ENCODE results near the gene TFDP1. TPM values are rescaled to one million over a fixed set of nuclear protein-coding genes. Genes with fewer than 3 reads are reported as not detected.

TFDP1 gene
- total and polyA plus RNA-seq, 10 donors, result 21.7 to 91.7 (median 51.7) TPM

GRCh38 chr13:113644800-113645199 is 60.2 kb downstream of the TFDP1 start:
- 92 to 100% (median 95%) methylated on average over 1 of the region's 1 CpG for WGBS, 5 donors
- no peak overlapping the region for H3K27ac ChIP-seq

GRCh38 chr13:113645329-113645728 is 60.8 kb downstream of the TFDP1 start:
- Histone ChIP-seq H3K36me3 (peaks cover 0 to 24% (median 8%) of the 10 kb centered on the region in 6 donors), H3K9me3 (no peaks in the 10 kb centered on the region), H3K4me3 (no peak overlapping the region), H3K4me1 (peaks cover 4 to 29% (median 13%) of the 10 kb centered on the region in 6 donors), H3K27ac (no peak overlapping the region), H3K27me3 (replicated peaks in 1 of 7) (no peaks in the 10 kb centered on the region)
- 93 to 97% (median 97%) methylated on average over 9 of the region's 9 CpGs for WGBS, 5 donors
- DNase-seq, result no peak
- TF ChIP-seq POLR2AphosphoS5 (IDR thresholded peaks at IDR 0.05) (no peak), POLR2A (IDR thresholded peaks at IDR 0.05) (no peak), CTCF (IDR thresholded peaks at IDR 0.05 in 8 of 11, conservative IDR thresholded peaks at IDR 0.05 in 3 of 11) (no peak)
- intact Hi-C loops (cut with DNase I; ENCODE audit: low total_unique reads), result no loop called here

More at GRCh38 chr13:113644800-113645199, 60.2 kb downstream of the TFDP1 start:
- Histone ChIP-seq H3K4me3 (no peak overlapping the region), H3K4me1 (peaks cover 4 to 28% (median 13%) of the 10 kb centered on the region in 6 donors), H3K27me3 (replicated peaks in 1 of 7) (no peaks in the 10 kb centered on the region), H3K36me3 (peaks cover 0 to 30% (median 13%) of the 10 kb centered on the region in 6 donors), H3K9me3 (no peaks in the 10 kb centered on the region)
- TF ChIP-seq POLR2A (IDR thresholded peaks at IDR 0.05) (no peak), CTCF (IDR thresholded peaks at IDR 0.05 in 8 of 11, conservative IDR thresholded peaks at IDR 0.05 in 3 of 11) (no peak), POLR2AphosphoS5 (IDR thresholded peaks at IDR 0.05) (no peak)
- intact Hi-C loops (cut with DNase I; ENCODE audit: low total_unique reads), result no loop called here
- no peak for DNase-seq

- no peak for TF ChIP-seq POLR2A (IDR thresholded peaks at IDR 0.05)
- no peak for TF ChIP-seq POLR2AphosphoS5 (IDR thresholded peaks at IDR 0.05)
- TF ChIP-seq CTCF (IDR thresholded peaks at IDR 0.05 in 8 of 11, conservative IDR thresholded peaks at IDR 0.05 in 3 of 11), result no peak
- WGBS, 5 donors, result 35 to 44% (median 40%) methylated on average over 11 of the region's 11 CpGs
- Histone ChIP-seq H3K27ac (peak overlapping the region in 1 of 8 donors; percentile 42), H3K4me1 (peaks cover 4 to 31% (median 13%) of the 10 kb centered on the region in 6 donors), H3K27me3 (replicated peaks in 1 of 7) (no peaks in the 10 kb centered on the region), H3K36me3 (peaks cover 0 to 14% (median under 1%) of the 10 kb centered on the region in 6 donors), H3K9me3 (no peaks in the 10 kb centered on the region), H3K4me3 (no peak overlapping the region)
- intact Hi-C loops (cut with DNase I; ENCODE audit: low total_unique reads), result no loop called here
- no peak for DNase-seq
Measured at GRCh38 chr13:113646376-113646775, 61.8 kb downstream of the TFDP1 start.

GRCh38 chr13:113646921-113647340 is 62.4 kb downstream of the TFDP1 start:
- WGBS, 5 donors, result 47 to 61% (median 56%) methylated on average over 10 of the region's 10 CpGs
- no peaks in the 10 kb centered on the region for H3K27me3 ChIP-seq (replicated peaks in 1 of 7)
- no peak for TF ChIP-seq POLR2AphosphoS5 (IDR thresholded peaks at IDR 0.05)
- no peak for TF ChIP-seq POLR2A (IDR thresholded peaks at IDR 0.05)
- no peak for TF ChIP-seq CTCF (IDR thresholded peaks at IDR 0.05 in 8 of 11, conservative IDR thresholded peaks at IDR 0.05 in 3 of 11)
- H3K36me3 ChIP-seq, result peaks cover 0 to 8% (median 0%) of the 10 kb centered on the region in 6 donors
- intact Hi-C loops (cut with DNase I; ENCODE audit: low total_unique reads), result no loop called here
- H3K27ac ChIP-seq, result peak overlapping the region in 7 of 8 donors; percentile 29 to 77 (median 58)
- H3K4me1 ChIP-seq, result peaks cover 4 to 31% (median 13%) of the 10 kb centered on the region in 6 donors
- DNase-seq, result peak; percentile 74
- no peak overlapping the region for H3K4me3 ChIP-seq
- H3K9me3 ChIP-seq, result no peaks in the 10 kb centered on the region

Measured in spleen (tissue), 11 donors.